ENCODE results near the gene SAXO1. TPM values are rescaled to one million over a fixed set of nuclear protein-coding genes. Genes with fewer than 3 reads are reported as not detected.

Gene SAXO1
- total RNA-seq, 1 donor from 2014 or later = not detected

DNA sequence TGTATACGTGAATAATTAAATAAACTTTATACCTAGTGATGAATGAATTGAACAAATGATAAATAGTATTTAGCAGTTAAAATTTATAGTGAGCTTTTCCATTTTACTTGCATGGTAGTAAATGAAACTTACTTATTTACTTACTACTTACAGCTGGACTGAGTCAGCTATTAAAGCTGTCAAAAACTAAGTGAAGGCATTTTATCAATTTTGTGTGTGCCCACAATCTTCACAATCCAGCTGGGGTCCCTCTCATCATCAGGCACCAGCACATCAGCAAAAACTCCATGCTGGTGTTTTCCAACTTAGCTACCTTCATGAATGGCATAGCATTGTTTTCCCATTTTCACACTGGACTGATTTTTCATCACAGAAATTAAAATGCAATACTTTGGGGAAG is 81.1 kb downstream of the SAXO1 start:
- H3K9me3 ChIP-seq = no peaks in the 10 kb centered on the region
- TF ChIP-seq POLR2A (IDR thresholded peaks at IDR 0.05) (no peak), POLR2AphosphoS5 (IDR thresholded peaks at IDR 0.05; ENCODE audit: insufficient read depth in 1 of 2, low read depth in 1 of 2) (no peak)
- TF ChIP-seq, protein P1, sequence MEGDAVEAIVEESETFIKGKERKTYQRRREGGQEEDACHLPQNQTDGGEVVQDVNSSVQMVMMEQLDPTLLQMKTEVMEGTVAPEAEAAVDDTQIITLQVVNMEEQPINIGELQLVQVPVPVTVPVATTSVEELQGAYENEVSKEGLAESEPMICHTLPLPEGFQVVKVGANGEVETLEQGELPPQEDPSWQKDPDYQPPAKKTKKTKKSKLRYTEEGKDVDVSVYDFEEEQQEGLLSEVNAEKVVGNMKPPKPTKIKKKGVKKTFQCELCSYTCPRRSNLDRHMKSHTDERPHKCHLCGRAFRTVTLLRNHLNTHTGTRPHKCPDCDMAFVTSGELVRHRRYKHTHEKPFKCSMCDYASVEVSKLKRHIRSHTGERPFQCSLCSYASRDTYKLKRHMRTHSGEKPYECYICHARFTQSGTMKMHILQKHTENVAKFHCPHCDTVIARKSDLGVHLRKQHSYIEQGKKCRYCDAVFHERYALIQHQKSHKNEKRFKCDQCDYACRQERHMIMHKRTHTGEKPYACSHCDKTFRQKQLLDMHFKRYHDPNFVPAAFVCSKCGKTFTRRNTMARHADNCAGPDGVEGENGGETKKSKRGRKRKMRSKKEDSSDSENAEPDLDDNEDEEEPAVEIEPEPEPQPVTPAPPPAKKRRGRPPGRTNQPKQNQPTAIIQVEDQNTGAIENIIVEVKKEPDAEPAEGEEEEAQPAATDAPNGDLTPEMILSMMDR (IDR thresholded peaks at IDR 0.05) = no peak
- H3K4me3 ChIP-seq = no peak overlapping the region
- no peak for DNase-seq (ENCODE audit: extremely low spot score in 2 of 2)
- H3K27me3 ChIP-seq = no peaks in the 10 kb centered on the region
- H3K4me1 ChIP-seq = no peaks in the 10 kb centered on the region
- H3K36me3 ChIP-seq = no peaks in the 10 kb centered on the region
- no peak overlapping the region for H3K27ac ChIP-seq
- intact Hi-C loops (cut with DNase I) = no loop called here

DNA sequence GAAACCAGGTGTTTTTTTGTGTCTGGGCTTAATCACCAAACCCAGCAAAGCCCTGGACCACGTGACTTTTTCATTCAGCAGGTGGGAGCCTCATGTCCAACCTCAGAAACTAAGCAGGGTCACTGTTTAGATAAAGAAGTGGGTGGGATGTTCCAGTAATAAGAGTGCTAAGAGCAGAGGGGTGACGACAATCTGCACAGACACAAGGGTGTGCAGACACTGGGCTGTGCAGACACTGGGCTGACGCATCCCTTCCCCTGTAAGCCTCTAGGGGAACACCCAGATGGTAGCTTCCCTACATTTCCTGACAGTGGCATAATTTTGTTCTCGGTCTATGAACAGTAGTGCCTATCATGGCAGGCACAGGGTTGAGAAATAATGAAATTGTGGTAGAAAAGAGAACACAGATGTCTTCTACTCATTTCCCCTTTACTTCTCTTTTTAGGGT is 85.1 kb downstream of the SAXO1 start:
- Histone ChIP-seq H3K27me3 (no peaks in the 10 kb centered on the region), H3K36me3 (no peaks in the 10 kb centered on the region), H3K4me1 (no peaks in the 10 kb centered on the region), H3K4me3 (no peak overlapping the region), H3K27ac (no peak overlapping the region), H3K9me3 (no peaks in the 10 kb centered on the region)
- TF ChIP-seq, protein P1 (IDR thresholded peaks at IDR 0.05) = no peak
- no peak for DNase-seq (ENCODE audit: extremely low spot score in 2 of 2)
- intact Hi-C loops (cut with DNase I) = no loop called here

DNA sequence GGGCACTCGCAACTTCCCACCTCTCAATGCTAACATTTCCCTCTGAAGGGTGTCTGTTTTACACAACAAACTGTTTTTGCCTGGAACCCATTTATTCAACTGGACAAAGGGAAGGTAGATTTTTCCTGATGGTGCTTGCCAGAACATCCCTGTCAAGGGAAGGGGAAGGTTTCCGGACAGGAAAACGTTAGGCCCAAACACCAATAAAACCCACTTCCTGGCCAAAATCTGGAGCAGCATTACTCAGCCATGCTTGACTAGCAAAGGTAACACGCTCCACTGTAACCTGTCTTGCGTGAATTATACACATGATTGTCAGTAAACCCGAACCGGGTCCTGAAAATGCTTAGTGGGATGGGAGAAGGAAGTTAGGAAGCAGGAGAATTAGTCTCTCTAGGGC is 90.2 kb downstream of the SAXO1 start:
- intact Hi-C loops (cut with DNase I) = no loop called here
- no peaks in the 10 kb centered on the region for H3K4me1 ChIP-seq
- no peaks in the 10 kb centered on the region for H3K9me3 ChIP-seq
- no peaks in the 10 kb centered on the region for H3K36me3 ChIP-seq
- H3K4me3 ChIP-seq = no peak overlapping the region
- DNase-seq (ENCODE audit: extremely low spot score in 2 of 2) = no peak
- no peaks in the 10 kb centered on the region for H3K27me3 ChIP-seq
- TF ChIP-seq POLR2AphosphoS5 (IDR thresholded peaks at IDR 0.05; ENCODE audit: insufficient read depth in 1 of 2, low read depth in 1 of 2) (no peak), POLR2A (IDR thresholded peaks at IDR 0.05) (no peak)
- TF ChIP-seq, protein P1 (IDR thresholded peaks at IDR 0.05) = no peak
- H3K27ac ChIP-seq = no peak overlapping the region

DNA sequence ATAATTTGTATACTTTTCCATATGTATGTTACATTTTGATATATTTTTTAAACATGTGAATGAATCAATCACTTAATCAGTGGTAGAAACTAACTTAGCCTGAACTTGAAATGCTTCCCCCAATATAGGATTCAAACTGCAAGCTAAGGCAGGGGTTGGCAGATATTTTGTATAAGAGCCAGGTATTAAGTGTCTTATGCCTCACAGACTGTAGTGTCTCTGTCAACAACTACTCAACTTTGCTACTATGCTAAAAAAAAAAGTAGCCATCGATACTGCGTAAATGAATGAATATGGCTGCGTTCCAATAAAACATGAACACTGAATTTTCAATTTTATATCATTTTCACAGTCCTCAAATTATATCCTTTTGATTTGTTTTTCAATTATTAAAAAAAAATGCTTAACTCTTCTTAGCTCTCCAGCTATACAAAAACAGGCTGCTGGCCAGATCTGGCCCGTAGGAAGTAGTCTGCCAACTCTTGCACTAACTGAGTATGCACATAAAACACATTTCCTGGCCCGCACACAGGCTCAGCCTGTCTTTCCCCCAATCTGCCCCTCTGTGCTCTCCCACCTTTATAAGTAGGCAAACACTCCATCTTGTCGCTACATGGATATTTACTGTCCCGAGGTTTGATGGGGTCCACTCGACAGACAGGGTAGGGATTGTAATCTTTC is 91.8 kb downstream of the SAXO1 start:
- H3K4me3 ChIP-seq = no peak overlapping the region
- intact Hi-C loops (cut with DNase I) = no loop called here
- DNase-seq (ENCODE audit: extremely low spot score in 2 of 2) = no peak
- H3K4me1 ChIP-seq = no peaks in the 10 kb centered on the region
- H3K36me3 ChIP-seq = no peaks in the 10 kb centered on the region
- no peaks in the 10 kb centered on the region for H3K9me3 ChIP-seq
- no peak for TF ChIP-seq POLR2A (IDR thresholded peaks at IDR 0.05)
- TF ChIP-seq, protein P1 (IDR thresholded peaks at IDR 0.05) = no peak
- TF ChIP-seq POLR2AphosphoS5 (IDR thresholded peaks at IDR 0.05; ENCODE audit: insufficient read depth in 1 of 2, low read depth in 1 of 2) = no peak
- no peaks in the 10 kb centered on the region for H3K27me3 ChIP-seq
- H3K27ac ChIP-seq = no peak overlapping the region

DNA sequence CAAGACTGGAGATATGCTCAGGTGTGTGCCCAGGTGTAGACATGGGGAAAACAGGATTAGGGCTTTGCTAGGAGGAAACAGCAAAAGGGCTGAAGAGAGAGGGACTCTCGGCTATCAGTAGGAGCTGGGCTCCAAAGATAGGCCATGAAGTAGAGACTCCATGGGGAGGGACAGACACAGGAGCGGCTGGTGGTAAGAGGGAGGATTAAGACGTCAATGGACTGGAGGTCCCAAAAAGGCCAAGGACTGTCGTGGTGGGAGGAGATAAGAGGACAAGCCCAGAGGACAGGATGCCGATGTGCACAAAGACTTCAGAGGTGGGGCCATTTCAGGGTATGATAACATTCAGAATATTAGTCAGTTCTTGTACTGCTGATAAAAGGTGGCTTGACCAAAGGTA is 93.1 kb downstream of the SAXO1 start:
- H3K27me3 ChIP-seq = no peaks in the 10 kb centered on the region
- no peak for DNase-seq (ENCODE audit: extremely low spot score in 2 of 2)
- H3K4me3 ChIP-seq = no peak overlapping the region
- no peak for TF ChIP-seq POLR2AphosphoS5 (IDR thresholded peaks at IDR 0.05; ENCODE audit: insufficient read depth in 1 of 2, low read depth in 1 of 2)
- TF ChIP-seq POLR2A (IDR thresholded peaks at IDR 0.05) = no peak
- TF ChIP-seq, protein P1 (IDR thresholded peaks at IDR 0.05) = no peak
- H3K27ac ChIP-seq = no peak overlapping the region
- H3K9me3 ChIP-seq = no peaks in the 10 kb centered on the region
- no peaks in the 10 kb centered on the region for H3K4me1 ChIP-seq
- intact Hi-C loops (cut with DNase I) = no loop called here
- H3K36me3 ChIP-seq = no peaks in the 10 kb centered on the region

All from vagina (tissue), 2 donors.